Small intestine (tissue), 7 donors: ENCODE measurements around the gene CDK6. TPM values are rescaled to one million over a fixed set of nuclear protein-coding genes. Genes with fewer than 3 reads are reported as not detected.
"Not testable (repeated sequence)": the region's sequence is repeated elsewhere in the genome, so short reads cannot be mapped to it uniquely, and the experiment has no call there.

Experiments used
- DNase-seq, 2 donors: peaks; one replicate each; pipeline versions ENCODE4 v3.0.0 to v3.0.0-alpha.2; 2013
- FAIRE-seq: peaks from 2 replicates; lab custom pipeline; 2012; peaks lifted over from hg19 to GRCh38; lab: Jason Lieb, UNC
- H3K27ac ChIP-seq, 3 donors: one replicate each; pipeline ENCODE4 v1.5.1; 2013; ENCODE audit warnings: low read length in 2 of 3, mild to moderate bottlenecking in 2 of 3, control low read depth in 1 of 3, inconsistent platforms in 1 of 3, low read depth in 1 of 3, moderate library complexity in 1 of 3
- H3K27me3 ChIP-seq, 3 donors: one replicate each; pipeline ENCODE4 v1.6.1; 2013; ENCODE audit warnings: low read length in 3 of 3, inconsistent platforms in 1 of 3; ENCODE audit not compliant: control insufficient read depth in 3 of 3, insufficient read depth in 3 of 3
- H3K36me3 ChIP-seq, 3 donors: one replicate each; pipeline ENCODE4 v1.6.1; 2013; ENCODE audit warnings: low read length in 3 of 3, inconsistent platforms in 1 of 3, low read depth in 1 of 3, mild to moderate bottlenecking in 1 of 3, moderate library complexity in 1 of 3; ENCODE audit not compliant: control insufficient read depth in 3 of 3, insufficient read depth in 2 of 3
- H3K4me1 ChIP-seq, 3 donors: one replicate each; pipeline ENCODE4 v1.6.1; 2013; ENCODE audit warnings: low read length in 2 of 3, inconsistent platforms in 1 of 3, low read depth in 1 of 3, mild to moderate bottlenecking in 1 of 3, moderate library complexity in 1 of 3; ENCODE audit not compliant: control insufficient read depth in 3 of 3, insufficient read depth in 2 of 3
- H3K4me3 ChIP-seq, 3 donors: one replicate each; pipeline ENCODE4 v1.5.1; 2013; ENCODE audit warnings: low read length in 3 of 3, control low read depth in 1 of 3, inconsistent platforms in 1 of 3, low read depth in 1 of 3, mild to moderate bottlenecking in 1 of 3, moderate library complexity in 1 of 3
- H3K9me3 ChIP-seq, 2 donors: one replicate each; pipeline ENCODE4 v1.6.1; 2013; ENCODE audit warnings: low read depth in 1 of 2, low read length in 1 of 2; ENCODE audit not compliant: control insufficient read depth in 2 of 2, insufficient read depth in 1 of 2
- WGBS, 3 donors: extraction: QIAGEN DNeasy Blood & Tissue Kit; methylation state at CpG; one replicate each; pipeline ENCODE4 v1.1.7; 2013; 5-methylcytosine and 5-hydroxymethylcytosine counted together
- polyA plus RNA-seq, 4 donors: library from polyadenylated mRNA; stranded (reverse) in 3 of 4; unstranded in 1 of 4; fragments of 200-250 nt in 3 of 4; fragments of 120-200 nt in 1 of 4; gene quantifications; one replicate each; pipeline versions ENCODE4 v1.2.1 to v1.2.3, GENCODE V29; 2013
- donor health status: healthy with polysubstance abuse.
- donor health status: control.
- donor health status: control.
- donor health status: Bipolar disorder and iron deficiency.
- donor health status: healthy.

The CDK6 gene
- polyA plus RNA-seq, 4 donors, result 1.6 to 28.0 (median 8.1) TPM

- H3K27me3 ChIP-seq, result no peaks in the 10 kb centered on the region
- DNase-seq (no peak), FAIRE-seq (no peak)
- 42 to 65% (median 52%) methylated on average over 3 of the region's 3 CpGs for WGBS, 3 donors
- H3K4me3 ChIP-seq, result no peak overlapping the region
- H3K36me3 ChIP-seq, result peaks cover 0 to 3% (median 0%) of the 10 kb centered on the region in 3 donors
- H3K9me3 ChIP-seq, result no peaks in the 10 kb centered on the region
- H3K4me1 ChIP-seq, result peaks cover 5 to 15% (median 15%) of the 10 kb centered on the region in 3 donors
- H3K27ac ChIP-seq, result peak overlapping the region in 1 of 3 donors; percentile 29
Measured at GRCh38 chr7:92765725-92766124, 70.6 kb downstream of the CDK6 start.

GRCh38 chr7:92763636-92764423 is 72.5 kb downstream of the CDK6 start:
- H3K4me1 ChIP-seq, result peaks cover 5 to 15% (median 15%) of the 10 kb centered on the region in 3 donors
- no peaks in the 10 kb centered on the region for H3K27me3 ChIP-seq
- peak overlapping the region in 1 of 3 donors; percentile 40 for H3K27ac ChIP-seq
- DNase-seq, result peak; percentile 53 to 76
- no peak overlapping the region for H3K4me3 ChIP-seq
- H3K9me3 ChIP-seq, result no peaks in the 10 kb centered on the region
- FAIRE-seq, result no peak
- peaks cover 0 to 3% (median 0%) of the 10 kb centered on the region in 3 donors for H3K36me3 ChIP-seq
- 71 to 82% (median 80%) methylated on average over 4 of the region's 4 CpGs for WGBS, 3 donors

GRCh38 chr7:92762851-92763250 is 73.5 kb downstream of the CDK6 start:
- H3K27ac ChIP-seq, result peak overlapping the region in 1 of 3 donors; percentile 13
- H3K36me3 ChIP-seq, result no peaks in the 10 kb centered on the region

GRCh38 chr7:92761391-92762097 is 74.8 kb downstream of the CDK6 start:
- no peak for DNase-seq
- peaks cover 5 to 15% (median 15%) of the 10 kb centered on the region in 3 donors for H3K4me1 ChIP-seq
- no peaks in the 10 kb centered on the region for H3K9me3 ChIP-seq
- FAIRE-seq, result no peak
- no peaks in the 10 kb centered on the region for H3K36me3 ChIP-seq
- no peak overlapping the region for H3K27ac ChIP-seq
- no peaks in the 10 kb centered on the region for H3K27me3 ChIP-seq
- H3K4me3 ChIP-seq, result no peak overlapping the region

More at GRCh38 chr7:92762851-92763250, 73.5 kb downstream of the CDK6 start:
- H3K4me1 ChIP-seq, result peaks cover 5 to 15% (median 15%) of the 10 kb centered on the region in 3 donors
- FAIRE-seq, result no peak
- no peak overlapping the region for H3K4me3 ChIP-seq
- no peak for DNase-seq
- 97 to 98% (median 98%) methylated on average over 3 of the region's 3 CpGs for WGBS, 3 donors
- H3K9me3 ChIP-seq, result no peaks in the 10 kb centered on the region
- H3K27me3 ChIP-seq, result no peaks in the 10 kb centered on the region

- Histone ChIP-seq H3K36me3 (peaks cover 0 to 4% (median 0%) of the 10 kb centered on the region in 3 donors), H3K9me3 (no peaks in the 10 kb centered on the region), H3K27ac (no peak overlapping the region), H3K27me3 (no peaks in the 10 kb centered on the region), H3K4me3 (no peak overlapping the region), H3K4me1 (peaks cover 3 to 10% (median 3%) of the 10 kb centered on the region in 3 donors)
- FAIRE-seq (no peak), DNase-seq (no peak)
- WGBS, 3 donors, result 83 to 92% (median 87%) methylated on average over 2 of the region's 2 CpGs
Measured at GRCh38 chr7:92758796-92759431, 77.5 kb downstream of the CDK6 start.

GRCh38 chr7:92757311-92757910 is 79.0 kb downstream of the CDK6 start:
- WGBS, 3 donors, result 84 to 97% (median 88%) methylated on average over 3 of the region's 3 CpGs
- not testable (repeated sequence) for H3K4me3 ChIP-seq, H3K27ac ChIP-seq, H3K9me3 ChIP-seq, H3K27me3 ChIP-seq, FAIRE-seq, H3K36me3 ChIP-seq, DNase-seq, H3K4me1 ChIP-seq

- no peaks in the 10 kb centered on the region for H3K27me3 ChIP-seq
- H3K4me3 ChIP-seq, result no peak overlapping the region
- DNase-seq (no peak), FAIRE-seq (no peak)
- peaks cover 0 to 3% (median 0%) of the 10 kb centered on the region in 3 donors for H3K4me1 ChIP-seq
- no peaks in the 10 kb centered on the region for H3K9me3 ChIP-seq
- H3K36me3 ChIP-seq, result peaks cover 0 to 4% (median 0%) of the 10 kb centered on the region in 3 donors
- no peak overlapping the region for H3K27ac ChIP-seq
- 68 to 71% (median 71%) methylated on average over 4 of the region's 4 CpGs for WGBS, 3 donors
Measured at GRCh38 chr7:92755680-92756079, 80.7 kb downstream of the CDK6 start.
